Measurements from ENCODE around the gene FAM163A. TPM values are rescaled to one million over a fixed set of nuclear protein-coding genes. Genes with fewer than 3 reads are reported as not detected.

The FAM163A gene
- total RNA-seq, 2 donors from 2014 or later: not detected

DNA sequence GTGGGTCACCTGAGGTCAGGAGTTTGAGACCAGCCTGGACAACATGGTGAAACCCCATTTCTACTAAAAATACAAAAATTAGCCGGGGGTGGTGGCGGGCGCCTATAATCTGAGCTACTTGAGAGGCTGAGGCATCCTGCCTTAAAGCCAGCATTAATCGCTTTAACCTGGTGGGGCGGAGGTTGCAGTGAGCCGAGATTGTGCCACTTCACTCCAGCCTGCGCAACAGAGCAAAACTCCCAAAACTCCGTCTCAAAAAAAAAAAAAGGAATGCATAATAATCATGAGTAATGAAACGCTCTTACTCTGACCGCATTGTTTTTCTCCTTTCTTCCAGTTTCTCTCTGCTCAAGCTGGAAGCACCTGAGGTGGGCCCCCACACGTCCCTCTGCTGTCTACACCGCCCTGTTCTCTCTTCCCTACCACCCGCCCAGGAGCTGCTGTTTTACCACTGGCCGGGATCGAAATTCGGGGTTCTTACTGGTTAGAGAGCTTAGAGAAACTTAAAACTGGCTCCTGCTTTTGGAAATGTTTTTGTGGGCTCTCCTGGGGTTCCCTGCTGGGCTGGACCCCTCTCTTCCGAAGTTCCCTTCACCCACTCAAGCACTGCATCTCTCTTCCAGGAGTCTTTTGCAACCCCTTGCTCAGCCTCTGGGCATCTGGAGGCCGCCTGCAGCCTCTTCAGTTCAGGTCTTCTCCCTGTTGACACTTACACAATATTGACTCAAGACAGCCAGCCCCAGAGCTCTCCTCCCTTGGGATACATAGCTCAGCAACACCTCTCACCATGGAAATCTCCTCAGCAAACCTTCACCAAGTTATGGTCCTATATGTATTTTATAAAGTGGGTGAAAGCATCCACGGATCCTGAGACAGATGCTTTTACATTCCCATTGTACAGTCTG lies 62.5 kb downstream of the FAM163A start:
- Mint-ChIP-seq H3K27me3 (ENCODE audit: low read depth) (no peaks in the 10 kb centered on the region), H3K9me3 (no peaks in the 10 kb centered on the region), H3K4me1 (ENCODE audit: low read depth) (peaks cover 4% of the 10 kb centered on the region), H3K4me3 (no peak overlapping the region), H3K27ac (no peak overlapping the region), H3K36me3 (ENCODE audit: insufficient read depth in 2 of 2) (no peaks in the 10 kb centered on the region)
- ATAC-seq (replicated peaks in 1 of 2): no peak
- DNase-seq: no peak

DNA sequence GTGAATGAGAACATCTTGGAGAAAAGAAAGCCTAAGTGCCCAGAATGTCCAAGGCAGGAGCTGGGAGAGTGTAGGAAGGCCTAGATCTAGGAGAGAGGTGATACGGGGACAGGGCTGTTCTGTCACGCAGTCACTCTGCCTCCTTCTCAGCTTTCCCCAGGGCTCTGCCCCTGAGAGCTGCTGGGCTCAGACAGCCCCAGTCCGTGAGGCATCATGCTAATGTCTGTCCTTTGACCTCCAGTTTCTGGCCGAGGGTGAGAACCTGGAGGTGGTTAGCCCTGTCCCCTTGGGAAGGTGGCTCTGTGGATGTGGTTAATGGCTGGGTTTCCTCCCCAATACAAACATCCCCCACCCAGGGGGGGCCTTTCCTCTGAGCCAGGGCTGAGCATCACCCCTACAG lies 63.2 kb downstream of the FAM163A start:
- H3K27ac Mint-ChIP-seq: no peak overlapping the region
- no peaks in the 10 kb centered on the region for H3K9me3 Mint-ChIP-seq

DNA sequence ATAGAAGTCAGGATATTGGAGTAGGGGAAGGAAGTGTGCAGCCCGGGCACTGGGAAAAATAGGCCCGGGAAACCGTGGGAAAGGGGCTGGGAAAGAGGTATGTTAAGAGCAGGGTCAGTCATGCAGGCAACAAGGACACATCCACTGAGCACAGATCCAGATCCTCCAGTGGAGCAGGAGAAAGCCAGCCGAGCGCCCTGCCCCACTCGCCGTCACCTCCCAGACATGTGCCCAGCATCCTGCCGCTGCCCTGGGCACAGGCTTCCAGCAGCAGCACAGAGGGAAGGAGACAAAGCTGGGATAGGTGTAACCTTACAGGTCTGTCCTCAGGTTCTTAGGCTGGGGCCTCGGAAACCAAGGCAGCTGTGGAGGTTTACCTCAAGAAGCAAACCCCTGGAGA lies 64.2 kb downstream of the FAM163A start:
- DNase-seq (no peak), ATAC-seq (replicated peaks in 1 of 2) (no peak)
- Mint-ChIP-seq H3K27me3 (ENCODE audit: low read depth) (no peaks in the 10 kb centered on the region), H3K27ac (no peak overlapping the region), H3K4me3 (no peak overlapping the region), H3K4me1 (ENCODE audit: low read depth) (peaks cover under 1% of the 10 kb centered on the region), H3K9me3 (no peaks in the 10 kb centered on the region), H3K36me3 (ENCODE audit: insufficient read depth in 2 of 2) (no peaks in the 10 kb centered on the region)

More for the DNA sequence above, 63.2 kb downstream of the FAM163A start:
- H3K36me3 Mint-ChIP-seq (ENCODE audit: insufficient read depth in 2 of 2): no peaks in the 10 kb centered on the region
- no peak overlapping the region for H3K4me3 Mint-ChIP-seq
- ATAC-seq (replicated peaks in 1 of 2) (no peak), DNase-seq (no peak)
- peaks cover 4% of the 10 kb centered on the region for H3K4me1 Mint-ChIP-seq (ENCODE audit: low read depth)
- H3K27me3 Mint-ChIP-seq (ENCODE audit: low read depth): no peaks in the 10 kb centered on the region

DNA sequence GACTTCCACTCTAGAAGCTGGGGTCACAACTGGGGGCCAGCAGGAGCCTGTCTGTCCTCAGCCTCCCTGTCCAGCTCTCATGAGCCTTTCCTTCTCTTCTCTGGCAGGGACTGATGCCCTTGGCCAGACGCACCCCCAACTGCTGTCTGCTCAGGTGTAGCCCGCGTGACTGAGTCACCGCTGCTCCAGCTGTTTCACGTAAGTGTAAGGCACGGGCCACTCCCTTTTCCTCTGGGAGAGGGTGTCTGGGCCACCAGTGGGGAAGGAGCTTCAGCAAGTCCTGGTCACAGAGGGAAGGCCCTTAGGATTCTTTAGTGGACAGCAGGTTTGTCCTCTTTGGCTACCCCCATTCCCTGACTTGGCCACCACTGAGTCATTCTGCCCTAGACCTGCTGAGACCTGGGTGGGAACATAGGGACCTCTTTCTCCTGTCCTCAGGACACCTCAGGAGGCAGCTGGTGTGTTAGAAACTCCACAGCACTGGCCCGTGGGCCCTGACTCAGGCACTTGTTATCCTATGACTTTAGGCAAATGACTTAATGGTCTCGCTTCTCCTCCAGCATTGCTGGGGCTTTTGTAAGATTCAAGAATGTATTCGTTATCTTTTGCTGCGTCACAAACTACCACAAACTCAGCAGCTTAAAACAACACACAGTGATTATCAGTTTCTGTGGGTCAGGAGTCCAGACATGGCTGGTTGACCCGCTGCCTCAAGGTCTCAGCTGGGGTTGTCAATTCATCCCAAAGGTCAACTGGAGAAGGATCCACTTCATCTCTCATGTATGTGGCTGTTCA lies 64.8 kb downstream of the FAM163A start:
- ATAC-seq (replicated peaks in 1 of 2) (no peak), DNase-seq (no peak)
- no peak overlapping the region for H3K27ac Mint-ChIP-seq
- no peak overlapping the region for H3K4me3 Mint-ChIP-seq
- no peaks in the 10 kb centered on the region for H3K9me3 Mint-ChIP-seq
- H3K4me1 Mint-ChIP-seq (ENCODE audit: low read depth): no peaks in the 10 kb centered on the region
- H3K27me3 Mint-ChIP-seq (ENCODE audit: low read depth): no peaks in the 10 kb centered on the region
- H3K36me3 Mint-ChIP-seq (ENCODE audit: insufficient read depth in 2 of 2): no peaks in the 10 kb centered on the region

DNA sequence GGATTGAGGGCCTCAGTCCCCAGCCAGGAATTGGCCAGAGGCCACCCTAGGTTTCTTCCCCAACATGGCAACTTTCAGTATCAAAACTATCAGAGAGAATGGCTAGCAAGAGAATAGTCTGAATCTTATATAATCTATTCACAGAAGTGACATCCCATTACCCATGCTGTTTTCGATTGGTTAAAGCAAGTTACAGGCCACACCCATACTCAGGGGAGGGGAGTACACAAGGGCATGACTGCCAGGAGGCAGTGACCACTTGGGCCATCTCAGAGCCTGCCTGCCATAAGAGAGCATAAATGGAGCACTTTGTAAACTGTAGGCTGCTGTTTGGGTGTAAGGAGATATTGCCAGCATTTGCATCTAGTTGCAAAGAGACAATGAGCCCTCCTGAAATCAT lies 65.4 kb downstream of the FAM163A start:
- H3K4me3 Mint-ChIP-seq: no peak overlapping the region
- no peaks in the 10 kb centered on the region for H3K9me3 Mint-ChIP-seq
- ATAC-seq (replicated peaks in 1 of 2): no peak
- DNase-seq: no peak
- no peaks in the 10 kb centered on the region for H3K4me1 Mint-ChIP-seq (ENCODE audit: low read depth)
- H3K27ac Mint-ChIP-seq: no peak overlapping the region
- no peaks in the 10 kb centered on the region for H3K27me3 Mint-ChIP-seq (ENCODE audit: low read depth)
- no peaks in the 10 kb centered on the region for H3K36me3 Mint-ChIP-seq (ENCODE audit: insufficient read depth in 2 of 2)

- H3K27ac Mint-ChIP-seq: no peak overlapping the region
- ATAC-seq (replicated peaks in 1 of 2) (peak; percentile 59 to 60), DNase-seq (peak; percentile 57 to 69)
- no peaks in the 10 kb centered on the region for H3K9me3 Mint-ChIP-seq
- H3K27me3 Mint-ChIP-seq (ENCODE audit: low read depth): no peaks in the 10 kb centered on the region
- no peak overlapping the region for H3K4me3 Mint-ChIP-seq
- H3K36me3 Mint-ChIP-seq (ENCODE audit: insufficient read depth in 2 of 2): no peaks in the 10 kb centered on the region
- H3K4me1 Mint-ChIP-seq (ENCODE audit: low read depth): peaks cover 6% of the 10 kb centered on the region
Measured at GRCh38 chr1:179809506-179810366, 66.6 kb downstream of the FAM163A start.

DNA sequence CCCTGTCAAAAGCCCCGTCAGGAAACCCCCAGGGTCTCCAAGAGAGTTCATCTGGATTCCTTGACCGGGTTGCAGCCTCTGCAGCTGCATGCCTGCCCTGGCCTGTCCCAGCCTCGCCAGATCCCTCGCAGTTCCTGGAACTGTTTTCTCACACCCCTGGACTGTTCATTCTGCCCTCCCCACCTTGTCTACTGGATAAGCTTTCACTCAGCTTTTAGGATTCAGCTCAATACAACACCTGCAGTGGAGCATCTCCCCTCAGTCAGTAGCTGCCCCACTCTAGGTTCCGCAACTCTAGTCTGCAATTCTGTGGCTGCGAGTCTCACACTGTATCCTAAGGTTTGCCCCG lies 67.2 kb downstream of the FAM163A start:
- Mint-ChIP-seq H3K36me3 (ENCODE audit: insufficient read depth in 2 of 2) (no peaks in the 10 kb centered on the region), H3K4me3 (no peak overlapping the region), H3K27ac (no peak overlapping the region), H3K27me3 (ENCODE audit: low read depth) (no peaks in the 10 kb centered on the region), H3K4me1 (ENCODE audit: low read depth) (peaks cover 12% of the 10 kb centered on the region), H3K9me3 (no peaks in the 10 kb centered on the region)
- no peak for ATAC-seq (replicated peaks in 1 of 2)
- no peak for DNase-seq

DNA sequence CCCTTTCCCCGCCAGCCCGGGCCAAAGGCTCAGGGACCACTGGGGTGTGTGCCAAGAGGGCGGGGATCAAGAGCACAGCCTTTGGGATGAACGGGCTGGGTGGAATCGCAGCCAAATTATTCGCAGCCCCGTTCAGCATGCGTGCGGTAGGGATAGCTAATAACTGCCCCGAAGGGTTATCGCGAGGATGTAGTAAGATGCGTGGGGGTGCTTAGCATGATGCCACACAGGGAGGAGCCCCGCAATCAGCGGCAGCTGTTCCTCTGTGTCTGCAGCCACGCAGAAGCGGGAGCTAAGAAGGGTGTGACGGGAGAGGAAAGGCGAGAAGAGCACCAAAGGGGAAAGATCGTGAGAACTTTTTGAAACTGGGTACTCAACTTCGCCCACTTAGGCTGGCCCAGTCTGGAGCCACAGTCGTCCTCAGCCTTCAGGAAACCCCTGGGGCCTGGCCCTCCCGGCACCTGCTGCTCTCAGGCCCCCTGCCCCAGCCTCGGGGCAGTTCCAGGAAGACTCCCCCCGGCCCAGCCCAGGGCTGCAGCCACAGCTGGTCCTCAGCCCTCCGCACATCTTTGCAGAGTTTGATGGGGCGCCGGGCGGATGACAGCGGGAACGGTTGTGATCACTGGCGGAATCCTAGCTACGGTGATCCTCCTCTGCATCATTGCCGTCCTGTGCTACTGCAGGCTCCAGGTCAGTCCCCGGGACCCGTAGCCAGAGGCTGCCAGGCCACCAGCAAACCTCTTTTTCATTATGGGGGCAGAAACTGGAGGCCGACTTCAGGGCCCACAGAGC lies 69.6 kb downstream of the FAM163A start:
- Mint-ChIP-seq H3K36me3 (ENCODE audit: insufficient read depth in 2 of 2) (no peaks in the 10 kb centered on the region), H3K4me3 (no peak overlapping the region), H3K27me3 (ENCODE audit: low read depth) (no peaks in the 10 kb centered on the region), H3K27ac (no peak overlapping the region), H3K9me3 (no peaks in the 10 kb centered on the region), H3K4me1 (ENCODE audit: low read depth) (peaks cover 15% of the 10 kb centered on the region)
- no peak for DNase-seq
- no peak for ATAC-seq (replicated peaks in 1 of 2)

DNA sequence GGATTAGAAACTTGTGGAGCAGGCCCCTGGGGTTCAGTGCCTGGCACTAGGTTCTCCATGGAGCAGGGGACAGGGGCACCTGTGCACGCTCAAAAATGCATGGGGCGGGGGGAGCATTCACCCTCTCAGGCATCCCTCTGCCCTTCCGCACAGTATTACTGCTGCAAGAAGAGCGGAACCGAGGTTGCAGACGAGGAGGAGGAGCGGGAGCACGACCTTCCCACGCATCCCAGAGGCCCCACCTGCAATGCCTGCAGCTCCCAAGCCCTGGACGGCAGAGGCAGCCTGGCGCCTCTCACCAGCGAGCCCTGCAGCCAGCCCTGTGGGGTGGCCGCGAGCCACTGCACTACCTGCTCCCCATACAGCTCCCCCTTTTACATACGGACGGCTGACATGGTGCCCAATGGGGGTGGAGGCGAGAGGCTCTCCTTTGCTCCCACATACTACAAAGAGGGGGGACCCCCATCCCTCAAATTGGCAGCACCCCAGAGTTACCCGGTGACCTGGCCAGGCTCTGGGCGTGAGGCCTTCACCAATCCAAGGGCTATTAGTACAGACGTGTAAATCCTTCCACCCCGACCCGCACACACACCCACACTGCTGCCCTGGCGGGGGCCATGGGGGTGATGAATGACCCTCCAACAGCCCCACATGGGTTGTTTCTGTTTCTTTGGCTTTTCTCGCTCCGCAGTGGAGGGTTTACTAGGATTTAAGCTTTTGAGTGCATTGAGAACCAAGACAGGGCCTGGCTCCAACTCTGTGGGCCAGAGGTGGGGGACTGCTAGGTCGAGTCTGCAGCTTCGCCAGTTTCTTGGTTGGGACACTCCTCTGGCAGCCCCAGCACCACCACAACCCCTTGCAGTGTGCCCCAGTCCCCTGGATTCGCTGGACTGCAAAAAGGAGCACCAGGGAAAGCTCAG lies 70.8 kb downstream of the FAM163A start:
- no peaks in the 10 kb centered on the region for H3K9me3 Mint-ChIP-seq
- H3K4me1 Mint-ChIP-seq (ENCODE audit: low read depth): peaks cover 15% of the 10 kb centered on the region
- H3K27me3 Mint-ChIP-seq (ENCODE audit: low read depth): no peaks in the 10 kb centered on the region
- no peak overlapping the region for H3K27ac Mint-ChIP-seq
- ATAC-seq (replicated peaks in 1 of 2): no peak
- DNase-seq: no peak
- no peaks in the 10 kb centered on the region for H3K36me3 Mint-ChIP-seq (ENCODE audit: insufficient read depth in 2 of 2)
- peak overlapping the region; percentile 81 to 90 for H3K4me3 Mint-ChIP-seq

GRCh38 chr1:179814546-179814838 lies 71.4 kb downstream of the FAM163A start:
- ATAC-seq (replicated peaks in 1 of 2) (peak; percentile 48 to 50), DNase-seq (no peak)
- Mint-ChIP-seq H3K27ac (no peak overlapping the region), H3K36me3 (ENCODE audit: insufficient read depth in 2 of 2) (no peaks in the 10 kb centered on the region), H3K4me3 (peak overlapping the region; percentile 81 to 90), H3K4me1 (ENCODE audit: low read depth) (peaks cover 15% of the 10 kb centered on the region), H3K9me3 (no peaks in the 10 kb centered on the region), H3K27me3 (ENCODE audit: low read depth) (no peaks in the 10 kb centered on the region)

DNA sequence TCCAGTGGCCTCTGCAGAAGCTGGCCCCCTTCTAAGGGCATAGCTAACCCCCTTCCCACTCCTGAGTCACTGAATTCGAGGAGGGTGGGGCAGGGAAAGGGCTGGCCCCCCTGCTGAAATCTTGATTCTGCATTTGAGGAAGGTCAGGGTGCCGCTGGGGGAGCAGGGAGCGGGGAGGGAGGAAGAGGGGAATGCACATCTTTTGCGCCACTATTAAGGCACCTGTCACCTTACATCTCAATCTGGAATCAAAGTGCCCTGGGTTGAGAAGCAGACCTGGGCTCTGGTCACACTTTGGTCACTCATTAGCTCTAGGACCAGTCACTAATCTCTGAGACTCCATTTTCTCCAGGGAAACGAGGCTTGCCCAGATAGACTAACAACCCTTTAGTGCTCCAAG lies 72.5 kb downstream of the FAM163A start:
- no peaks in the 10 kb centered on the region for H3K9me3 Mint-ChIP-seq
- no peaks in the 10 kb centered on the region for H3K36me3 Mint-ChIP-seq (ENCODE audit: insufficient read depth in 2 of 2)
- ATAC-seq (replicated peaks in 1 of 2) (no peak), DNase-seq (no peak)
- peaks cover 15% of the 10 kb centered on the region for H3K4me1 Mint-ChIP-seq (ENCODE audit: low read depth)
- H3K4me3 Mint-ChIP-seq: peak overlapping the region; percentile 81 to 90
- no peak overlapping the region for H3K27ac Mint-ChIP-seq
- no peaks in the 10 kb centered on the region for H3K27me3 Mint-ChIP-seq (ENCODE audit: low read depth)

Measured in activated T-cell treated with anti-CD3 and anti-CD28 coated beads, Interleukin-2, amount 50 U/mL, for 72 hours (primary cell).